ENCODE results near the gene FBXO47.
"Not testable (repeated sequence)": the region's sequence is repeated elsewhere in the genome, so short reads cannot be mapped to it uniquely, and the experiment has no call there.

The FBXO47 gene

GRCh38 chr17:38917259-38917658 is 49.9 kb downstream of the FBXO47 start:
- no peaks in the 10 kb centered on the region for H3K9me3 Mint-ChIP-seq
- H3K4me3 Mint-ChIP-seq: no peak overlapping the region

GRCh38 chr17:38916771-38917170 is 50.4 kb downstream of the FBXO47 start:
- Mint-ChIP-seq H3K4me3 (no peak overlapping the region), H3K27me3 (ENCODE audit: low read depth, poor library complexity) (no peaks in the 10 kb centered on the region), H3K9me3 (no peaks in the 10 kb centered on the region), H3K4me1 (peaks cover 35% of the 10 kb centered on the region), H3K27ac (peak overlapping the region; percentile 64), H3K36me3 (ENCODE audit: low read depth) (peaks cover 38% of the 10 kb centered on the region)
- no peak for TF ChIP-seq CTCF (IDR thresholded peaks at IDR 0.05)
- no peak for DNase-seq

More at GRCh38 chr17:38917259-38917658, 49.9 kb downstream of the FBXO47 start:
- H3K4me1 Mint-ChIP-seq: peaks cover 40% of the 10 kb centered on the region
- DNase-seq: no peak
- H3K27me3 Mint-ChIP-seq (ENCODE audit: low read depth, poor library complexity): no peaks in the 10 kb centered on the region
- TF ChIP-seq CTCF (IDR thresholded peaks at IDR 0.05): no peak
- H3K36me3 Mint-ChIP-seq (ENCODE audit: low read depth): peaks cover 38% of the 10 kb centered on the region
- peak overlapping the region; percentile 64 for H3K27ac Mint-ChIP-seq

- no peak for TF ChIP-seq CTCF (IDR thresholded peaks at IDR 0.05)
- no peaks in the 10 kb centered on the region for H3K9me3 Mint-ChIP-seq
- H3K4me1 Mint-ChIP-seq: peaks cover 24% of the 10 kb centered on the region
- H3K4me3 Mint-ChIP-seq: no peak overlapping the region
- no peak overlapping the region for H3K27ac Mint-ChIP-seq
- no peak for DNase-seq
- peaks cover 38% of the 10 kb centered on the region for H3K36me3 Mint-ChIP-seq (ENCODE audit: low read depth)
- H3K27me3 Mint-ChIP-seq (ENCODE audit: low read depth, poor library complexity): no peaks in the 10 kb centered on the region
Observed at GRCh38 chr17:38915639-38915995, 51.6 kb downstream of the FBXO47 start.

GRCh38 chr17:38914741-38915638 is 52.2 kb downstream of the FBXO47 start:
- Mint-ChIP-seq H3K27me3 (ENCODE audit: low read depth, poor library complexity) (no peaks in the 10 kb centered on the region), H3K27ac (peak overlapping the region; percentile 39), H3K4me1 (peaks cover 19% of the 10 kb centered on the region), H3K9me3 (no peaks in the 10 kb centered on the region), H3K4me3 (no peak overlapping the region), H3K36me3 (ENCODE audit: low read depth) (peaks cover 38% of the 10 kb centered on the region)
- DNase-seq: peak; percentile 32
- no peak for TF ChIP-seq CTCF (IDR thresholded peaks at IDR 0.05)

GRCh38 chr17:38912221-38912813 is 54.9 kb downstream of the FBXO47 start:
- peaks cover 22% of the 10 kb centered on the region for H3K4me1 Mint-ChIP-seq
- TF ChIP-seq CTCF (IDR thresholded peaks at IDR 0.05): no peak
- H3K27ac Mint-ChIP-seq: peak overlapping the region; percentile 74
- H3K36me3 Mint-ChIP-seq (ENCODE audit: low read depth): peaks cover 21% of the 10 kb centered on the region
- H3K27me3 Mint-ChIP-seq (ENCODE audit: low read depth, poor library complexity): no peaks in the 10 kb centered on the region
- no peaks in the 10 kb centered on the region for H3K9me3 Mint-ChIP-seq
- DNase-seq: no peak
- H3K4me3 Mint-ChIP-seq: no peak overlapping the region

GRCh38 chr17:38911731-38912081 is 55.5 kb downstream of the FBXO47 start:
- H3K9me3 Mint-ChIP-seq, H3K4me3 Mint-ChIP-seq: not testable (repeated sequence)
- peaks cover 21% of the 10 kb centered on the region for H3K4me1 Mint-ChIP-seq

More at GRCh38 chr17:38911731-38912081, 55.5 kb downstream of the FBXO47 start:
- H3K36me3 Mint-ChIP-seq (ENCODE audit: low read depth): peaks cover 15% of the 10 kb centered on the region
- not testable (repeated sequence) for H3K27me3 Mint-ChIP-seq (ENCODE audit: low read depth, poor library complexity); DNase-seq; H3K27ac Mint-ChIP-seq
